Ammon's horn (tissue), 1 donor: ENCODE results near the gene ZDHHC8.

Source experiments
- DNase-seq: peaks from one replicate; pipeline ENCODE4 v3.0.0-alpha.2; 2016; ENCODE audit warnings: low spot score

ZDHHC8 gene

GRCh38 chr22:20096574-20097420 is 34.8 kb upstream of the ZDHHC8 start:
- DNase-seq = no peak

- no peak for DNase-seq
Observed at GRCh38 chr22:20099099-20099711, 32.4 kb upstream of the ZDHHC8 start.

- no peak for DNase-seq
Observed at GRCh38 chr22:20101638-20102037, 30.0 kb upstream of the ZDHHC8 start.

GRCh38 chr22:20102203-20102780 is 29.3 kb upstream of the ZDHHC8 start:
- no peak for DNase-seq

DNA sequence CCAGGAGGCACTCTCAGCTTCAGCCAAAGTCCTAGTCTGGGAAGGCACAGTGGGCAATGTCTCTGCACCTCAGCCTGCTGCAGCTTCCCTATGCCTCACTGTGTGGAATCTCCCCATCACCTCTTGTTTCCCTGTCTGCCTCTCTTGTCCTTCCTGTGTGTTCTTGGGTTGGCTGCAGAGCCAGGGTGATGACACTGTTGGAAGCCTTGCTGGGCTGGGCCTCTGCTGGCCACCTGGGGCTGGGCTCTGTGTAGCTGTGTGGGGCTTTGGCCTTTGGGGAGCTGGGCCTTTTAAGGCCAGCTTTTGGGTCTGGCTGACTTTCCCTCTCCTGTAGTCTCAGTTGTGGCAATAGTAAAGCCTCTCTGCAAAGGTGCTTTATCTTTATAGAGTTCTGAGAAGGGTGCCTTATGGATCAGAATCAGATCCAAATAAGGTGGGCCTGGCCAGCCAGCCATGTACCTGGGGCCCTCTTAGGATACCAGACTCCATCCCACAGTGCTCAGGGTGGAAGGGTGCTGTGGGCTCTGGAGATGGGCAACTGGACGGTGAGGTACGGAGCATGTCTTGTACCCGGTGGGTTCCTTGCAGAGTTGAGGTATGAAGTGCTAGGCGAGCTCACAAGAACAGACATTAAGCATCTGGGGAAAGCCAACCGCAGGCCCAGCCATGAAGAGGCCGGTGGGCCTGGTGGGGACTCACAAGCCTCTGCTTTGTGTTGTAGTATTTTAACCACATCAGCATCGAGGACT is 26.0 kb upstream of the ZDHHC8 start:
- DNase-seq = no peak

GRCh38 chr22:20106205-20106848 is 25.3 kb upstream of the ZDHHC8 start:
- DNase-seq = peak; percentile 50

GRCh38 chr22:20106849-20107237 is 24.8 kb upstream of the ZDHHC8 start:
- no peak for DNase-seq

DNA sequence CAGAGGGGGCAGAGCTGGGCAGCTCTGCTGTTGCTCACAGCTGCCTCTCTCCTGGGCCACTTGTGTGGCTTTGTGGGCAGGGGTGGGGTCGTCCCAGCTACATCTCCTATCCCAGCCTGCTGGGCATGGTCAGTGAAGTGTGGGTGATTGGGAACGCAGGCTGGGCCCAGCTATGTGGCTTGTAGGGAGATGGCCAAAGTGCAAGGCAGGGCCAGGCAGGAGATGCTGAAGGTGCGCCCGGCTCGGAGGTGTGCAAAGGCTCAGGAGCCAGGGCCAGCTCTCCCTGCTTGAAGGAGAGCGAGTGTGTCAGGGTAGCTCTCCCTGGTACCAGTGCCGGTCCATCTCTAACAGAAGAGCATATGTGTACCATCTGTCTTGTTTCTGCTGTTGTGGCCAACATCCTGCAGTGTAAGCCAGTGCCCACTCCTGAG is 24.1 kb upstream of the ZDHHC8 start:
- DNase-seq = no peak

- no peak for DNase-seq
Observed at GRCh38 chr22:20107951-20108756, 23.4 kb upstream of the ZDHHC8 start.

DNA sequence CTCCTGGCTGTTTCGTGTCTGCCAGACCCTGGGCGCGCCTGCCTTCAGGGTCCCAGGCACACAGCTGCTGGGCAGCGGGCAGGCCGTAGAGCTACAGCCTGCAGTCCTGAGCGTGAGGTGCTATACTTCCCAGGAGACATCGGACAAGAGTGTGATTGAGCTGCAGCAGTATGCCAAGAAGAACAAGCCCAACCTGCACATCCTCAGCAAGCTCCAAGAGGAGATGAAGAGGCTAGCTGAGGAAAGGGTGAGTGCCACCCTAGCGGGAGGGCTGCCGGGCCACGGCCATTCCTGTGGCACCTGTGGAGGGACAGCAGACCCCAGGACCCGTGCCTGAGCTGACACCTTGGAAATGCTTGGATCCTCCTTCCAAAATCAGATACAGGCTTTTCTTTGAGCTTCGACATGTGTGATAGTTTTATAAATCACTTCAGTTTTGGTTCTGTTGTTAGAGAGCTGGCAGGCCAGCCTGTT is 22.8 kb upstream of the ZDHHC8 start:
- DNase-seq = no peak

GRCh38 chr22:20109411-20110358 is 21.9 kb upstream of the ZDHHC8 start:
- DNase-seq = no peak

DNA sequence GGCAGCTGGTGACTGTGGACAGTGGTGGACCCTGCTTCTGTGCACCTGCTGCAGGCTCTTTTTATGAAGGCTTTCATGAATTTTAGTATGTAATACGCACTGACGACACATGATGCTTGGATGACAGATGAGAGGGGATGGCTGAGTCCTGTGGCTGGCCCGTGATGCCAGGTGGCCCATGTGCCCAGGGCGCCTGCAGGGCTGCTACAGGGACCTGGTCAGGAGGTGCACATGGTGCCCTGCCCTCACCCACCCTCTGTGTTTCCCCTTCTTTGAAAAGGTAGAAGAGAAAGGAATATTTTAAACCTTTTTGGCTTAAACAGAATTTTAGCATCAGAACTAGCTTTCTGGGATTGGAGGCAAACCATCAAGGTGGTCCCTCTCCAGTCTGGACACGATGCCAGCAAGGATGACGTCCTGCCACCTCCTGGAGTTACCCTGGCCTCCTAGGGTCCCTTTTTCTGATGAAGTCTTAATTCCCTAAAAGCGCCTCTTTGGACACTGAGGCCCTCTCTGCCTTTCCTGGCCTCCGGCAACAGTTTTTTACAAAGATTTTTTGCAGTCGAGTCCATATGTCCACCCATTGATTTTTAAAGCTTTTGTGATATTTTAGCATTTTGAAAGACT is 21.1 kb upstream of the ZDHHC8 start:
- no peak for DNase-seq

DNA sequence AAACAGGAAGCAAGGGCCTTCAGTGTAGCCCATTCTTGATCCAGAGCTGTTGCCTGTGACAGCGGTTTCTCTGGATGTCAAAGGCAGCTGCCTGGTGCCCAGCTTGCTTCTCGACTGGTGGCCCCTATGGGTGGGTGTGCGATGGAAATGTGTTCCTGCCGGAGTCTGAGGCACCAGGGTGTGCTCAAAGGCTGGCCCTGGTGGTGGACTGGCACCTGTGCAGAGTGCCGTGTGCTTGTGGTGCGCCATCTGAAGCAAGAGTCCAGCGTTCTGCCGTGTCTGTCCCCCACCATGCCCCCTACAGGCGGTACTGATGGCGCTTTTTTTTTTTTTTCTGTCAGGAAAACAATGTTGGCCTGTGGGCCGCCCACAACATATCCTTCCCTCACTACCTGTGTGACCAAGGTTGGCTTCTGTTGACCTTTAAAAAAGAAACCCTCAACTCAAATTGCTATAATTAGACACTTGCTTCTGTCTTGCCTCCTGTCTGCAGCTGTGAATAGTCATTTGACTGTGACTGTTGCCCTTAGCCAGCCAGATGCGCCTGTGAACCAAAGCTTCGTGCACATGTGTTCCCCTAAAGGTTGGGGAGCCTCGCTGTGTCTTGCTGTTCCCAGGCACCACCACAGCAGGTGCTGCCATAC is 20.4 kb upstream of the ZDHHC8 start:
- DNase-seq = no peak

- DNase-seq = no peak
Observed at GRCh38 chr22:20111689-20112622, 19.6 kb upstream of the ZDHHC8 start.

DNA sequence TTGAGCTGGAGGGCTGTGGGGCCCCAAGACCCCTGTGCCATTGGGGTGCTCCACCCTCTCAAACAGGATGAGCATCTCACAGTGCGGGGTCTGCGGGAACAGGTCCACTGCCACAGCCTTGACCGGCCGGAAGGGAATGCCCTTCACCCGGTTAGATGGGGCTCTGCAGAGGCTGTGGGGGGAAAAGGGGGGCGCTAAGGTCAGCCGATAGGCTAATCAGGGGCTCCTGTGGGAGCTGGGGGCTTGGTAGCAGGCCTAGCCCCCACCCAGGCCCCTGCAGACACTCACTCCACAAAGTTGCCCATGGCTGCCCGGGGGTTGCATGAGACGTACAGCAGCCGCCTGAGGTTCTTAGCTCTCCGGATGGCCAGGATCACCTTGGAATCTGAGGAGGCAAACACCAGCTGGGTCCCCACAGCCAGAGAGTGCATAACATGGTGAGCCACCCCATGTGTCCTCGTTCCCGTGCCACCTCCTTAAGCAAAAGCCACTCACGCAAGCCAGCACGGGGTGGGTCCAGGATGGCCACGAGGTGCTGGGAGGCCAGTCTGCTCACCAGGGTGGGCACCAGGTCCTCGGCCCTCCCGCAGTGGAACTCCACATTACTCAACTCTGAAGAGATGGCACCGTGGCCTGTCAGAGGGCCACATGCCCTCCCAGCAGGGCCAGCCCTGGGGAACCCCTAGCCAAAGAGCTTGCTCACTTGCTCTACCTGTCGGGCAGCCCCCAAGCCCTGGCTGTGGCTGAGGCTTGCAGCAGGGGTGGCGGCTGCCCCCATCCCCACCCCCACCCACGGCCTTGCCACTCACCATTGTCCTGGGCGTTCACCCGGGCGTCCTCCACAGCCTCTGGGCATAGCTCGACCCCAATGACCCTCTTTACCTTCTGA is 18.7 kb upstream of the ZDHHC8 start:
- DNase-seq = no peak

DNA sequence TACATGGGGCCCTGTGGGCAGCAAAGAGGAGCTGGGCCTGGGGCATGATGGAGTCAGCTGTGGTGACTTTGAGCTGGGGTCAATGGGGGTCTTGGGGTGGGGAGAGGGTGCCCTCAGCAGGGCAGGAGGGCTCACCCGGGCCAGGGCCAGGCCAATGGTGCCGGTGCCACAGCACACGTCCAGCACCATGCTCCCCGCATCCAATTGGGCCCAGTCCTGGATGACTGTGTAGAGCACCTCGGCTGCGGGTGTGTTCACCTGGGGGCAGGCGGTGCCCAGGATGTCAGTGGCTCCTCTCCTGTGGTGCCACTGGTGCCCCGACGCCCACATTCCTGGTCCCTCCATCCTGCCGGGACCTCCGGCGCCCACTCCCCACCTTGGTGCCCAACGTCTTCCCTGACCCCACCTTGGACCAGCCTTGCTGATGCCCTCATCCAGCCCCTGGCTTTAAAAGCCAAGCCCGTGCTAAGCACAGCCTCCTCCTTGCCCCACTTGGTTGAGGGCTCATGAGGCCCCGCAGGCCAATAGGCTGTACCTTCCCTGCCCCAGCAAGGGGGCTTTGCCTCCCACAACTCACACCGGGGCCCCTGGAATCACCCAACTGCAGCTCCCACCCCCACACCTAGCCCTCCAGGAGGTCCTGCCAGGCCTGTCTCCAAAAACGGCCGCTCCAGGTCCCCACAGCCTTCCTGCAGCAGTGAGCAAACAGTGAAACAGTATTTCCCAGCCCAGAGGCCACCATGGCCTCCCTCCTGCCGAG is 17.9 kb upstream of the ZDHHC8 start:
- no peak for DNase-seq
